Endodermal cell (in vitro differentiated cells): ENCODE results near the gene PCNX1. TPM values are rescaled to one million over a fixed set of nuclear protein-coding genes. Genes with fewer than 3 reads are reported as not detected.

Experiments used
- DNase-seq: peaks from one replicate; pipeline ENCODE4 v3.0.0-alpha.2; 2017
- H3K27ac ChIP-seq: 2 replicates; pipeline ENCODE4 v1.5.1; 2013; ENCODE audit warnings: mild to moderate bottlenecking, low read depth, low read length, moderate library complexity
- H3K27me3 ChIP-seq: 2 replicates; pipeline ENCODE4 v1.6.1; 2013; ENCODE audit warnings: mild to moderate bottlenecking, low read length, moderate library complexity; ENCODE audit not compliant: insufficient read depth, control insufficient read depth, poor library complexity, severe bottlenecking
- H3K36me3 ChIP-seq: 2 replicates; pipeline ENCODE4 v1.7.0; 2013; ENCODE audit warnings: mild to moderate bottlenecking, low read length, moderate library complexity; ENCODE audit not compliant: control insufficient read depth, insufficient read depth
- H3K4me1 ChIP-seq: one replicate; pipeline ENCODE4 v1.7.0; 2013; ENCODE audit warnings: low read length; ENCODE audit not compliant: control insufficient read depth, insufficient read depth
- H3K4me3 ChIP-seq: 2 replicates; pipeline ENCODE4 v1.5.1; 2013; ENCODE audit warnings: mild to moderate bottlenecking, low read length, moderate library complexity
- H3K9ac ChIP-seq: 2 replicates; pipeline ENCODE4 v1.6.1; 2013; ENCODE audit warnings: mild to moderate bottlenecking, low read length, moderate library complexity; ENCODE audit not compliant: poor library complexity, severe bottlenecking; ENCODE audit errors: extremely low read depth
- H3K9me3 ChIP-seq: 2 replicates; pipeline ENCODE4 v1.6.1; 2013; ENCODE audit warnings: mild to moderate bottlenecking, low read length, moderate library complexity; ENCODE audit not compliant: control insufficient read depth
- H3K27ac Mint-ChIP-seq: 2 replicates; pipeline ENCODE4 v1.8.0; 2020; ENCODE audit warnings: mixed read lengths
- H3K27me3 Mint-ChIP-seq: 2 replicates; pipeline ENCODE4 v1.8.0; 2021; ENCODE audit warnings: mild to moderate bottlenecking, mixed read lengths; ENCODE audit not compliant: insufficient read depth
- H3K36me3 Mint-ChIP-seq: 2 replicates; pipeline ENCODE4 v1.8.0; 2020; ENCODE audit warnings: low read depth, mixed read lengths
- H3K4me1 Mint-ChIP-seq: 2 replicates; pipeline ENCODE4 v1.8.0; 2020; ENCODE audit warnings: mixed read lengths
- H3K4me3 Mint-ChIP-seq: 2 replicates; pipeline ENCODE4 v1.8.0; 2020; ENCODE audit warnings: mild to moderate bottlenecking, moderate library complexity, mixed read lengths
- H3K9me3 Mint-ChIP-seq: 2 replicates; pipeline ENCODE4 v1.8.0; 2020; ENCODE audit warnings: mild to moderate bottlenecking, mixed read lengths
- CTCF ChIP-seq: fragments of 200-600 bp; sonication (generic); conservative IDR thresholded peaks from 2 replicates; pipeline ENCODE4 v1.5.0; 2021; ENCODE audit warnings: antibody characterized with exemption, mild to moderate bottlenecking
- WGBS, 2 experiments: methylation state at CpG; one replicate each; pipeline versions ENCODE4 v1.1.5 to v1.1.7; 2013; ENCODE audit warnings: missing lambda C conversion rate in 2 of 2, mixed read lengths in 1 of 2; ENCODE audit not compliant: insufficient coverage in 1 of 2, insufficient read length in 1 of 2; 5-methylcytosine and 5-hydroxymethylcytosine counted together
- total RNA-seq, 2 donors: library from RNA; stranded (reverse); fragmentation: NEBNext Ultra II Directional in 1 of 2; extraction: Animal tissue kit (Norgen Biotek cat#: 25700) in 1 of 2; gene quantifications; 2 replicates in 1 of 2; 3 replicates in 1 of 2; pipeline ENCODE4 v1.2.1, GENCODE V29; 2021

Gene PCNX1
- total RNA-seq, 2 donors from 2014 or later: 68.2 TPM

GRCh38 chr14:70956511-70956910, 49.3 kb downstream of the PCNX1 start:
- no peaks in the 10 kb centered on the region for H3K27me3 ChIP-seq
- H3K36me3 ChIP-seq: peaks cover 31% of the 10 kb centered on the region
- Mint-ChIP-seq H3K36me3 (peaks cover 31% of the 10 kb centered on the region), H3K4me3 (no peak overlapping the region), H3K9me3 (peaks cover 7% of the 10 kb centered on the region), H3K27me3 (no peaks in the 10 kb centered on the region), H3K4me1 (no peaks in the 10 kb centered on the region), H3K27ac (no peak overlapping the region)
- H3K4me1 ChIP-seq: no peaks in the 10 kb centered on the region
- H3K9ac ChIP-seq: no peak overlapping the region
- no peak overlapping the region for H3K27ac ChIP-seq
- H3K4me3 ChIP-seq: no peak overlapping the region
- no peak for TF ChIP-seq CTCF
- 95 to 100% methylated on average over 2 to 3 of the region's 3 CpGs for WGBS, 2 experiments
- H3K9me3 ChIP-seq: peaks cover 12% of the 10 kb centered on the region
- no peak for DNase-seq

GRCh38 chr14:70957710-70958109, 50.5 kb downstream of the PCNX1 start:
- DNase-seq: no peak
- no peaks in the 10 kb centered on the region for H3K27me3 ChIP-seq
- no peak overlapping the region for H3K4me3 ChIP-seq
- H3K36me3 ChIP-seq: peaks cover 30% of the 10 kb centered on the region
- 100% methylated on average over 2 of the region's 2 CpGs for WGBS, 2 experiments
- H3K9me3 ChIP-seq: peaks cover 12% of the 10 kb centered on the region
- no peak overlapping the region for H3K27ac ChIP-seq
- Mint-ChIP-seq H3K36me3 (peaks cover 32% of the 10 kb centered on the region), H3K4me3 (no peak overlapping the region), H3K9me3 (peaks cover 6% of the 10 kb centered on the region), H3K27me3 (no peaks in the 10 kb centered on the region), H3K4me1 (no peaks in the 10 kb centered on the region), H3K27ac (no peak overlapping the region)
- H3K9ac ChIP-seq: no peak overlapping the region
- TF ChIP-seq CTCF: no peak
- no peaks in the 10 kb centered on the region for H3K4me1 ChIP-seq

GRCh38 chr14:70962935-70963334, 55.7 kb downstream of the PCNX1 start:
- H3K4me3 ChIP-seq: no peak overlapping the region
- Mint-ChIP-seq H3K27ac (no peak overlapping the region), H3K4me1 (peaks cover 2% of the 10 kb centered on the region), H3K4me3 (no peak overlapping the region), H3K27me3 (no peaks in the 10 kb centered on the region), H3K36me3 (peaks cover 46% of the 10 kb centered on the region), H3K9me3 (peaks cover 6% of the 10 kb centered on the region)
- DNase-seq: no peak
- TF ChIP-seq CTCF: no peak
- peaks cover 7% of the 10 kb centered on the region for H3K9me3 ChIP-seq
- WGBS, 2 experiments: 90 to 100% methylated on average over 1 to 2 of the region's 2 CpGs
- H3K9ac ChIP-seq: no peak overlapping the region
- H3K36me3 ChIP-seq: peaks cover 52% of the 10 kb centered on the region
- H3K27ac ChIP-seq: no peak overlapping the region
- no peaks in the 10 kb centered on the region for H3K27me3 ChIP-seq
- no peaks in the 10 kb centered on the region for H3K4me1 ChIP-seq
